ENCODE measurements around the gene MPG. TPM values are rescaled to one million over a fixed set of nuclear protein-coding genes. Genes with fewer than 3 reads are reported as not detected.
"Not testable (repeated sequence)": the region's sequence is repeated elsewhere in the genome, so short reads cannot be mapped to it uniquely, and the experiment has no call there.

MPG gene
- total RNA-seq, 1 donor from 2014 or later, result 77.5 TPM

DNA sequence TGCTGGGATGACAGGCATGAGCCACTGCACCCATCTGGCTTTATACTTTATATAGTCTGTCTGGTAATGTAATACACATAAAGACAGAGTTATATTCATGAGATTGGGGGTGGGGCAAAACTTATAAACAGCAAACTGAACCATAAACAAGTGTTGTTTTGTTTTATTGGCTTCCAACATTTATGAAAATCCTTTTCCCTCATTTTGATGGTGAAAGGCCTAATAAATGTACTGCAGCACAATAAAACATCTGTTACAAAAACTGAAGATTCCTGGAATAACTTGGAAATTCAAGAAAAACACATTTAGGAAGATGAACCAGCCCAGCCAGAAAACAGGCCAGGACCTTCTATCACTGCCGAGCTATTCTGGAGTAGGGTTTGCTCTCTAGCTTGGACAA, 44.3 kb downstream of the MPG start:
- no peak for DNase-seq (ENCODE audit: low spot score)
- H3K36me3 Mint-ChIP-seq (ENCODE audit: low read depth), result no peaks in the 10 kb centered on the region
- H3K9me3 Mint-ChIP-seq, result no peaks in the 10 kb centered on the region
- H3K27me3 Mint-ChIP-seq (ENCODE audit: insufficient read depth), result no peaks in the 10 kb centered on the region
- no peaks in the 10 kb centered on the region for H3K4me1 Mint-ChIP-seq (ENCODE audit: low read depth)
- intact Hi-C loops (cut with micrococcal nuclease), result no loop called here
- no peak overlapping the region for H3K4me3 Mint-ChIP-seq
- no peak overlapping the region for H3K27ac Mint-ChIP-seq

DNA sequence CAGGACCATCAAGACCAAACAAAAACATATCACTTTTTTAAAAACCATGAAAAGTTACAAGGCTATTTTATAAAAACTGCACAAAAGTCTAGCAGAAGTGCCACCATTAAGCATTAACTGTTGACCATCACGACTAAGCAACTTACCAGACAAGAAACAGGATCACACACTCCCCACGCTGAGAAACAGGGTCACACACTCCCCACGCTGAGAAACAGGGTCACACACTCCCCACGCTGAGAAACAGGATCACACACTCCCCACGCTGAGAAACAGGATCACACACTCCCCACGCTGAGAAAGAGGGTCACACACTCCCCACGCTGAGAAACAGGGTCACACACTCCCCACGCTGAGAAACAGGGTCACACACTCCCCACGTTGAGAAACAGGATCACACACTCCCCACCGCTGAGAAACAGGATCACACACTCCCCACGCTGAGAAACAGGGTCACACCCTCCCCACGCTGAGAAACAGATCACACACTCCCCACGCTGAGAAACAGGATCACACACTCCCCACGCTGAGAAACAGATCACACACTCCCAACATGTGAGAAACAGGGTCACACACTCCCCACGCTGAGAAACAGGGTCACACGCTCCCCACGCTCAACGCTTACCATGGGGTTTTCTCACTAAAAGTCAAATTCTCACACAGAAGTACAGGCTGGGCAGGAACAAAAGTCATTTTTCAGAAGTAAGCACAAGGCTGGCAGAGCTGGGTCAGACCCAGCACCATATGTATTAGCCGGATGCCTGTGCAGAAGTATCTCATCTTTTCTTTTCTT, 45.7 kb downstream of the MPG start:
- intact Hi-C loops (cut with micrococcal nuclease); H3K4me3 Mint-ChIP-seq; H3K4me1 Mint-ChIP-seq (ENCODE audit: low read depth); H3K27ac Mint-ChIP-seq; H3K27me3 Mint-ChIP-seq (ENCODE audit: insufficient read depth); H3K36me3 Mint-ChIP-seq (ENCODE audit: low read depth); H3K9me3 Mint-ChIP-seq; DNase-seq (ENCODE audit: low spot score): not testable (repeated sequence)

DNA sequence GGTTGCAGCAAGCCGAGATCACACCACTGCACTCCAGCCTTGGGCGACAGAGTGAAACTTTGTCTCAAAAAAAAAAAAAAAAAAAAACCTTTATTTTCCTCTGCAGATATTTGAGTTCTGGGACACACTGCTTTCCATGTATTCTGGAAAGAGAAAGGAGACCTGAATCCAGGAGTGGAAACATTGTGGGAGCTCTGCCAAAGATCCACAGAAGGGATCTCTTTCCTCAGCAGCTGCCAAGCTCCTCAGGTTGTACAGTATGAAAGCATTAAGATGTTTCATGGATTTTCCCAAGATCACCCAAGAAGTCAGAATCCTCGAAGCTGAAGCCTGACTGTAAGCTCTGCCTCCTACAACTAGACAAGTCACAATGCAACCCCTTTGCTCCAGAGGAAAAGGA, 47.0 kb downstream of the MPG start:
- DNase-seq (ENCODE audit: low spot score), result no peak
- Mint-ChIP-seq H3K27me3 (ENCODE audit: insufficient read depth) (no peaks in the 10 kb centered on the region), H3K27ac (no peak overlapping the region), H3K9me3 (no peaks in the 10 kb centered on the region), H3K4me3 (no peak overlapping the region), H3K4me1 (ENCODE audit: low read depth) (peaks cover 9% of the 10 kb centered on the region), H3K36me3 (ENCODE audit: low read depth) (peaks cover 6% of the 10 kb centered on the region)
- intact Hi-C loops (cut with micrococcal nuclease), result no loop called here

DNA sequence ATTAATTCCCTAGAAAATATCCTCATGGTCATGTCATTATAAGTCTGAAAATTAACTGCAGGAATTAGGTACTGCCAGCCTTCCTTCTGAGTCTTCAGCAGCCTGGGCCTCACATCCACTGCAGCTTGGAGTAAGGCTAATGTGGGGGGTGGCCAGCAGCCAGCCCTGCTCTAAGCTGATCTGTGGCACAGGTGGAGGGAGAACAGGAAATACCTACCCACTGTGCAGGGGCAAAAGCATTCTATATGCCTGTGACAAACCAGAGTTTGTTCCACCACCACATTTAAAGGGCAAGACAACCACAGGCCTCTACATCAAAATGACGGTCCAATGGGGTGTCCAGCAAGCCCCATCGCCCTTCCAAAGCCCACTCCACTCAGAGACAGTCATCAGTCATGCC, 51.0 kb downstream of the MPG start:
- no peaks in the 10 kb centered on the region for H3K9me3 Mint-ChIP-seq
- H3K36me3 Mint-ChIP-seq (ENCODE audit: low read depth), result peaks cover 6% of the 10 kb centered on the region
- no peaks in the 10 kb centered on the region for H3K27me3 Mint-ChIP-seq (ENCODE audit: insufficient read depth)
- H3K27ac Mint-ChIP-seq, result no peak overlapping the region
- intact Hi-C loops (cut with micrococcal nuclease), result no loop called here
- DNase-seq (ENCODE audit: low spot score), result no peak
- peaks cover 18% of the 10 kb centered on the region for H3K4me1 Mint-ChIP-seq (ENCODE audit: low read depth)
- no peak overlapping the region for H3K4me3 Mint-ChIP-seq

DNA sequence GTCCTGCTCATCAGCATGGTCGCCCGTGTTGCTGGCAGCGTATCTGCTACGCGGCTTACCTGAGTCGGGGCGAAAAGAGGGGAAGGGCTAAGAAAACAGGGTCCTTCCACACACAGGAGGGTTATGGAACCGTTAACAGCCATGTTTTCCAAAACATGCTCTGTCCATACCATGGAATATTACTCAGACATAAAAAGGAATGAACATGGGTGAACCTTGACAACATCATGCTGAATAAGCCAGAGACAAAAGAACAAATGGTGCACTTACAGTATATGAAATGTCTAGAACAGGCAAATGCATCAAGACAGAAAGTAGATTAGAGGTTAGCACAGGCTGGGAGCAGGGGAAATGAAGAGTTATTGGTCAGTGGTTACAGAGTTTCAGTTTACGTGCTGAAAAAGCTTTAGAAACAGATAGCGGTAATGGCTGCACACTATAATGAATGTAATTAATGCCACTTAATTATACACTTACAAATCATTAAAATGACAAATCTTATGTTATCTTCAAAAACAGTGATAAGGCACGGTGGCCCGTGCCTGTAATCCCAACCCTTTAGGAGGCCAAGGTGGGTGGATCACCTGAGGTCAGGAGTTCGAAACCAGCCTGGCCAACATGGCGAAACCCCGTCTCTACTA, 52.6 kb downstream of the MPG start:
- Mint-ChIP-seq H3K36me3 (ENCODE audit: low read depth) (peaks cover 6% of the 10 kb centered on the region), H3K27me3 (ENCODE audit: insufficient read depth) (no peaks in the 10 kb centered on the region), H3K9me3 (no peaks in the 10 kb centered on the region), H3K27ac (no peak overlapping the region), H3K4me3 (no peak overlapping the region), H3K4me1 (ENCODE audit: low read depth) (peaks cover 21% of the 10 kb centered on the region)
- intact Hi-C loops (cut with micrococcal nuclease), result no loop called here
- DNase-seq (ENCODE audit: low spot score), result no peak

DNA sequence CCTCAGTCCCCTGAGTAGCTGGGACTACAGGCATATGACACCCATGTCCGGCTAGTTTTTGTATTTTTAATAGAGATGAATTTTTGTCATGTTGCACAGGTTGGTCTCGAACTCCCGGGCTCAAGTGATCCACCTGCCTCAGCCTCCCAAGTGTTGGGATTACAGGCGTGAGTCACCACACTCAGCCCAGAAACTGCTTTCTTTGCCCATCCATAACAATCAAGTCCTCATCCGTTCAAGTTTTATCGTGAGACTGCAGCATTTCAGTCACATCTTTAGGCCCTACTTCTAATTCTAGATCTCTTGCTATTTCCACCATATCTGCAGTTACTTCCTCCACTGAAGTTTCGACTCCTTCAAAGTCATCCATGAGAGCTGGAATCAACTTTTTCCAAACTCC, 54.1 kb downstream of the MPG start:
- H3K27me3 Mint-ChIP-seq (ENCODE audit: insufficient read depth), result no peaks in the 10 kb centered on the region
- H3K27ac Mint-ChIP-seq, result no peak overlapping the region

DNA sequence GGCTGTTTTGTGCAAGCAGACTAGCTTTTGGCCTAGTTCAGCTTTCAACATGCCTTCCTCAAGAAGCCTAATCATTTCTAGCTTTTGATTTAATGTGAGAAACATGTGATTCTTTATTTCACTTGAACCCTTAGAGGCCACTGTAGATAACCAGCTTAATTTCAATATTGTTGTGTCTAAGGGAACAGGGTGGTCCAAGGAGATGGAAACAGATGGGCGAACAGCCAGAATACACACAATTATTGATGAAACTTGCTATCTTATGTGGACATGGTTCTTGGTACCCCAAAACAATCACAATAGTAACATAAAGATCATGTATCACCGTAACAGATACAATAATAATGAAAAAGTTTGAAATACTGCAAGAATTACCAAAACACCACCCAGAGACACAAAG, 55.7 kb downstream of the MPG start:
- Mint-ChIP-seq H3K4me3 (no peak overlapping the region), H3K9me3 (no peaks in the 10 kb centered on the region), H3K4me1 (ENCODE audit: low read depth) (peaks cover 26% of the 10 kb centered on the region), H3K27me3 (ENCODE audit: insufficient read depth) (no peaks in the 10 kb centered on the region), H3K36me3 (ENCODE audit: low read depth) (peaks cover 10% of the 10 kb centered on the region), H3K27ac (no peak overlapping the region)
- intact Hi-C loops (cut with micrococcal nuclease), result no loop called here
- no peak for DNase-seq (ENCODE audit: low spot score)

More for the DNA sequence above, 54.1 kb downstream of the MPG start:
- H3K4me3 Mint-ChIP-seq, result no peak overlapping the region
- intact Hi-C loops (cut with micrococcal nuclease), result no loop called here
- no peak for DNase-seq (ENCODE audit: low spot score)
- H3K9me3 Mint-ChIP-seq, result no peaks in the 10 kb centered on the region
- H3K4me1 Mint-ChIP-seq (ENCODE audit: low read depth), result peaks cover 26% of the 10 kb centered on the region
- H3K36me3 Mint-ChIP-seq (ENCODE audit: low read depth), result peaks cover 10% of the 10 kb centered on the region

Other genes starting within 250 kb of the MPG start
- gene POLR3K, start 24.6 kb upstream of the MPG start, total RNA-seq, result 90.6 and 91.3 TPM in 2 replicates
- 98.9 and 101 TPM in 2 replicates for gene SNRNP25, start 24.4 kb upstream of the MPG start, total RNA-seq
- 0.52 and 0.96 TPM in 2 replicates for gene RHBDF1, start 5.6 kb upstream of the MPG start, total RNA-seq
- gene NPRL3, start 60.4 kb downstream of the MPG start, total RNA-seq, result 51.5 and 51.8 TPM in 2 replicates
- gene HBZ, start 74.4 kb downstream of the MPG start, total RNA-seq, result not detected in 2 replicates
- gene HBM, start 87.8 kb downstream of the MPG start, total RNA-seq, result not detected in 2 replicates
- gene HBA2, start 94.7 kb downstream of the MPG start, total RNA-seq, result 0.57 and 0.59 TPM in 2 replicates
- not detected in 2 replicates for gene HBA1, start 98.5 kb downstream of the MPG start, total RNA-seq
- gene HBQ1, start 102.2 kb downstream of the MPG start, total RNA-seq, result 0.54 and 0.88 TPM in 2 replicates
- 77.7 and 83.0 TPM in 2 replicates for gene LUC7L, start 151.2 kb downstream of the MPG start, total RNA-seq
- 18.0 and 21.2 TPM in 2 replicates for gene FAM234A, start 156.6 kb downstream of the MPG start, total RNA-seq
- gene RGS11, start 197.7 kb downstream of the MPG start, total RNA-seq, result 0.18 and 0.29 TPM in 2 replicates
- not detected in 2 replicates for gene ARHGDIG, start 202.4 kb downstream of the MPG start, total RNA-seq
- gene PDIA2, start 204.9 kb downstream of the MPG start, total RNA-seq, result not detected in 2 replicates

All from activated T-helper 1 cell treated with anti-CD3 and anti-CD28 coated beads, Interleukin-12 subunit alpha, Interleukin-12 subunit beta, Interleukin-2, Interleukin-4 antibody, amounts not matched to agents 30 ng/mL and 10 ng/mL and 1 ng/mL, durations not matched to agents 14 hours and 24 hours and 36 hours (primary cell).